Measurements from ENCODE around the gene MUSTN1.

- TF ChIP-seq EZH2phosphoT487 (IDR thresholded peaks at IDR 0.05; ENCODE audit: low read depth, severe bottlenecking, unreplicated experiment), result no peak
- no peak for TF ChIP-seq CTCF (IDR thresholded peaks at IDR 0.05; ENCODE audit: poor library complexity)
Measured at GRCh38 chr3:52809149-52809548, 25.7 kb downstream of the MUSTN1 start.

Measured in hepatocyte (in vitro differentiated cells).